ENCODE data around the gene TMEM213.

Gene TMEM213

DNA sequence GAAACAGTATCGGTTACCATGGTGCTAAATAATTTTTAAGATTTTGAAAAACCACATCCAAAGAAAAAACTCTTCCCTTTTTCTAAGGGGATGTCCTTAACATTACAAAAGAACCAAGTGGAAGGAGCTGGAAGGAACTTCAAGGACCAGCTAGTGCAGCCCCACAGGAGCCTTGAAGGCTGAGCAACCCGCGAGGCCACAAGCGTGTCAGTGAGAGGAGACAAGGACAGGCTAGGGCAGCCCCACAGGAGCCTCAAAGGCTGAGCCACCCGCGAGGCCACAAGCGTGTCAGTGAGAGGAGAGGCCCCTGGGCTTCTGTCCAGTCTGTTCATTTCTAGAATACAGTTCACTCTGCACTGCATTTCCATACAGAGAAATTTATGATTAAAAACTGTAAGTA lies 80.3 kb downstream of the TMEM213 start:
- DNase-seq = no peak

DNA sequence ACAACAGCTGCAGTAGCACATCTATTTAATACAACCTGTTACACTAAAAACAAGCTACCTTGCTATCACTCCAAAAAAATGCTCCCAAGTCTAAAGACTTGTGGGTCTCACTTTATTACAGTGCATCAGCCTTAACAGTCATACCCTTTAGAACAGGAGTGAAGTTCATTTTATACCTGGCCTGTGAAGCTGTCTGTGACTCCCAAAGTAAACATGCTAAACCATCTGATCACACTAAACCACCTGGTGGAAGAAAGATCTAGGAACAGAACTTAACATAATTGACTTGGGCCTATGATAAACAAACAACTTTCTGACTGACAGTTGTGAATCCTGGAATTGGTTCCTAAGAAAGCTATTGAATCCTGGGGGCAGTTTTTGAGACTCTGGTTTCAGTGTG lies 81.1 kb downstream of the TMEM213 start:
- no peak for DNase-seq

DNA sequence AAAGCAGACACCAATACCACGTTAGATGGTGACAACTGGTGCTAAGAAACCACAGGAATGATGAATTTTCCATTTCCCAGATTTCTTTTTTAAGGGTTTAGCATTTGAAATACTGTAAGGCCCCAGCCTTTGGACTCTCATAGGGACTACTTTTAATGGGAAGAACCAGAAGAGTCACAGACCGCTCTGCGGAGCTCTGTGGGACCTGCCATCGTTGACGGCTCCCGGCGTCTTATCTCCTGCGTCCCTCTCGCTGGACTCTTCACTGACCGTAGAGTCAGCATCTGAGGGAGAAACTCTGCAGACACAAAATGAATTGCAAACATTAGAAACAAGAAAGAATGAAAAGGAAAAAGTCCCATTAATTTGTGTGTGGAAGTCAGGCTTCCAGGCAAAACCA lies 81.6 kb downstream of the TMEM213 start:
- no peak for DNase-seq

GRCh38 chr7:138880881-138881578 lies 83.2 kb downstream of the TMEM213 start:
- no peak for DNase-seq

GRCh38 chr7:138881579-138882188 lies 83.9 kb downstream of the TMEM213 start:
- no peak for DNase-seq

DNA sequence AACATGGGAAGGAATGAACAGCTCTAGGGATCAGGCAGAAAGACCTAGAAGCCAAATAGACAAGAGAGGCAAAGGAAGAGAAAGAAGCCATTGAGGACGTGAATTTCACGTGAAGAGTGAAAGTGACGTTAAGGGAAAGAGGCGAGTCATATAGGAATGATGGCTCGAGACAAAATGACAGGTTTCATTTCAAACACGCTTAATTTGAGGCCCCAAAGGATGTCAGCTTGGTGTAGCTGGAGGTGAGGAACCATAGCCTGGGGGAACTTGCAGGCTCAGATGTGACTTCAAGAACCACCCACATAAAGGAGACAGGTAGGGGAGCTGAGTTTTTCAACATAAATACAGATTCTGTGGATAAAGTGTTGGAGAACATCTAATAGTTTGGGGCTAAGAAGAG lies 84.5 kb downstream of the TMEM213 start:
- no peak for DNase-seq

- peak in 1 of 2 experiments; percentile 14 for DNase-seq
Measured at GRCh38 chr7:138885383-138886147, 87.8 kb downstream of the TMEM213 start.

GRCh38 chr7:138886501-138886917 lies 88.7 kb downstream of the TMEM213 start:
- DNase-seq = peak; percentile 46 to 77

DNA sequence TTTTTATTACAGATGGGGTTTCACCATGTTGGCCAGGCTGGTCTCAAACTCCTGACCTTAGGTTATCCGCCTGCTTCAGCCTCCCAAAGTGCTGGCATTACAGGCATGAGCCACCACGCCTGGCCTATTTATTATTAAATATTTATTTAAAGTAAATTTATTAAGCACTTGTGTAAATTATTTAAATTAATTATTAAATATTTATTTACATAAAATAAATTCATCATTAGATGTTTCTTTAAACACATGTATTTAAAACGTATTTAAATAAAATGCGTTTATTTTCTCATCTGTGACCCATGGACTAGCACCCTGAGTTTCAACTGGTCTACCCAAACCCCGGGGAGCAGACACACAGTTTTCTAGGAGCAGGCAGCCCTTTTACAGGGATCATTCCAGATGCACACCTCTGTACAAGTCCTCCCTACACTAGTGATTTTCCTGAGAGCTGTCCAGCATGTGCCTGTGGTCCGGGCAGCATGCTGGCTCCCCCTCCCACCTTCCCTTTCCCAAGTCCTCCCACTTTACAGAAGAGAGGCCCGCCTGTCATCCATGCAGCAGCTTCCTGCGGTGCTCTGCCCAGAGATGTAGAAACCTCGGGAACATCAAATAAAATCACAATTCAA lies 89.4 kb downstream of the TMEM213 start:
- no peak for DNase-seq
